ENCODE results near the gene SLN. TPM values are rescaled to one million over a fixed set of nuclear protein-coding genes. Genes with fewer than 3 reads are reported as not detected.

SLN gene
- total RNA-seq, 1 donor from 2014 or later: not detected

- H3K4me3 ChIP-seq: no peak overlapping the region
- TF ChIP-seq CTCF (IDR thresholded peaks at IDR 0.05): no peak
- TF ChIP-seq POLR2A (IDR thresholded peaks at IDR 0.05): no peak
- no peak for TF ChIP-seq POLR2AphosphoS5 (IDR thresholded peaks at IDR 0.05; ENCODE audit: insufficient read depth in 1 of 2, low read depth in 1 of 2)
- H3K9me3 ChIP-seq: no peaks in the 10 kb centered on the region
- intact Hi-C loops (cut with DNase I): no loop called here
- no peaks in the 10 kb centered on the region for H3K27me3 ChIP-seq
- H3K36me3 ChIP-seq: no peaks in the 10 kb centered on the region
- H3K27ac ChIP-seq: no peak overlapping the region
- no peaks in the 10 kb centered on the region for H3K4me1 ChIP-seq
- no peak for DNase-seq (ENCODE audit: extremely low spot score in 2 of 2)
These were observed 3.1 kb downstream of the SLN start for GRCh38 chr11:107708792-107709191.

- H3K9me3 ChIP-seq: no peaks in the 10 kb centered on the region
- no peak overlapping the region for H3K27ac ChIP-seq
- TF ChIP-seq CTCF (IDR thresholded peaks at IDR 0.05) (no peak), POLR2AphosphoS5 (IDR thresholded peaks at IDR 0.05; ENCODE audit: insufficient read depth in 1 of 2, low read depth in 1 of 2) (no peak), POLR2A (IDR thresholded peaks at IDR 0.05) (no peak)
- intact Hi-C loops (cut with DNase I): no loop called here
- H3K36me3 ChIP-seq: no peaks in the 10 kb centered on the region
- no peak overlapping the region for H3K4me3 ChIP-seq
- H3K4me1 ChIP-seq: no peaks in the 10 kb centered on the region
- no peak for DNase-seq (ENCODE audit: extremely low spot score in 2 of 2)
- H3K27me3 ChIP-seq: no peaks in the 10 kb centered on the region
These were observed 4.0 kb downstream of the SLN start for GRCh38 chr11:107707807-107708206.

GRCh38 chr11:107707215-107707671 is 4.6 kb downstream of the SLN start:
- intact Hi-C loops (cut with DNase I): no loop called here

GRCh38 chr11:107706531-107706930 is 5.3 kb downstream of the SLN start:
- no peaks in the 10 kb centered on the region for H3K9me3 ChIP-seq
- no peaks in the 10 kb centered on the region for H3K4me1 ChIP-seq
- H3K36me3 ChIP-seq: no peaks in the 10 kb centered on the region
- H3K27ac ChIP-seq: no peak overlapping the region
- intact Hi-C loops (cut with DNase I): no loop called here
- TF ChIP-seq POLR2A (IDR thresholded peaks at IDR 0.05) (no peak), CTCF (IDR thresholded peaks at IDR 0.05) (no peak), POLR2AphosphoS5 (IDR thresholded peaks at IDR 0.05; ENCODE audit: insufficient read depth in 1 of 2, low read depth in 1 of 2) (no peak)
- DNase-seq (ENCODE audit: extremely low spot score in 2 of 2): no peak
- no peaks in the 10 kb centered on the region for H3K27me3 ChIP-seq
- no peak overlapping the region for H3K4me3 ChIP-seq

More at GRCh38 chr11:107707215-107707671, 4.6 kb downstream of the SLN start:
- Histone ChIP-seq H3K4me3 (no peak overlapping the region), H3K9me3 (no peaks in the 10 kb centered on the region), H3K27me3 (no peaks in the 10 kb centered on the region), H3K27ac (no peak overlapping the region), H3K4me1 (no peaks in the 10 kb centered on the region), H3K36me3 (no peaks in the 10 kb centered on the region)
- no peak for DNase-seq (ENCODE audit: extremely low spot score in 2 of 2)
- TF ChIP-seq CTCF (IDR thresholded peaks at IDR 0.05) (no peak), POLR2AphosphoS5 (IDR thresholded peaks at IDR 0.05; ENCODE audit: insufficient read depth in 1 of 2, low read depth in 1 of 2) (no peak), POLR2A (IDR thresholded peaks at IDR 0.05) (no peak)

- no peak for TF ChIP-seq CTCF (IDR thresholded peaks at IDR 0.05)
- no peak for TF ChIP-seq POLR2AphosphoS5 (IDR thresholded peaks at IDR 0.05; ENCODE audit: insufficient read depth in 1 of 2, low read depth in 1 of 2)
- TF ChIP-seq POLR2A (IDR thresholded peaks at IDR 0.05): no peak
- no peak for DNase-seq (ENCODE audit: extremely low spot score in 2 of 2)
- Histone ChIP-seq H3K4me1 (no peaks in the 10 kb centered on the region), H3K27ac (no peak overlapping the region), H3K9me3 (no peaks in the 10 kb centered on the region), H3K27me3 (no peaks in the 10 kb centered on the region), H3K36me3 (no peaks in the 10 kb centered on the region), H3K4me3 (no peak overlapping the region)
- intact Hi-C loops (cut with DNase I): no loop called here
These were observed 6.8 kb downstream of the SLN start for GRCh38 chr11:107705027-107705426.
